GM12891 (cell line): ENCODE data around the gene PEPD.

Source experiments
- PAX5 ChIP-seq: IDR thresholded peaks from 2 replicates; pipeline ENCODE4 v1.6.1; 2011; ENCODE audit warnings: low read length, moderate library complexity, mild to moderate bottlenecking; ENCODE audit not compliant: insufficient read depth, severe bottlenecking
- POLR2A ChIP-seq: IDR thresholded peaks from 2 replicates; pipeline ENCODE4 v1.6.1; 2011; ENCODE audit warnings: low read depth, low read length, control low read depth
- POLR2AphosphoS5 ChIP-seq: IDR thresholded peaks from 2 replicates; pipeline ENCODE4 v1.6.1; 2011; ENCODE audit warnings: low read depth, low read length, control low read depth
- POU2F2 ChIP-seq: IDR thresholded peaks from 2 replicates; pipeline ENCODE4 v1.6.1; 2011; ENCODE audit warnings: low read depth, mild to moderate bottlenecking, control low read depth, low read length, moderate library complexity
- SPI1 ChIP-seq: IDR thresholded peaks from 2 replicates; pipeline ENCODE4 v1.6.1; 2011; ENCODE audit warnings: low read depth, low read length, control low read depth
- TAF1 ChIP-seq: IDR thresholded peaks from 2 replicates; pipeline ENCODE4 v1.6.1; 2011; ENCODE audit warnings: low read depth, low read length, control low read depth

- TF ChIP-seq POLR2AphosphoS5 = no peak
- no peak for TF ChIP-seq POLR2A
- TF ChIP-seq SPI1 = no peak
- no peak for TF ChIP-seq TAF1
- TF ChIP-seq POU2F2 = no peak
- TF ChIP-seq PAX5 = no peak
These were observed 102.5 kb downstream of the PEPD start for GRCh38 chr19:33418871-33419787.
